ENCODE data around the gene HNRNPA3. TPM values are rescaled to one million over a fixed set of nuclear protein-coding genes. Genes with fewer than 3 reads are reported as not detected.

Gene HNRNPA3
- total and polyA plus RNA-seq, 2 of the 13 experiments (the other 11 are each of a cell fraction or from before 2014, with no cell fraction given), result 73.3 to 97.7 TPM

DNA sequence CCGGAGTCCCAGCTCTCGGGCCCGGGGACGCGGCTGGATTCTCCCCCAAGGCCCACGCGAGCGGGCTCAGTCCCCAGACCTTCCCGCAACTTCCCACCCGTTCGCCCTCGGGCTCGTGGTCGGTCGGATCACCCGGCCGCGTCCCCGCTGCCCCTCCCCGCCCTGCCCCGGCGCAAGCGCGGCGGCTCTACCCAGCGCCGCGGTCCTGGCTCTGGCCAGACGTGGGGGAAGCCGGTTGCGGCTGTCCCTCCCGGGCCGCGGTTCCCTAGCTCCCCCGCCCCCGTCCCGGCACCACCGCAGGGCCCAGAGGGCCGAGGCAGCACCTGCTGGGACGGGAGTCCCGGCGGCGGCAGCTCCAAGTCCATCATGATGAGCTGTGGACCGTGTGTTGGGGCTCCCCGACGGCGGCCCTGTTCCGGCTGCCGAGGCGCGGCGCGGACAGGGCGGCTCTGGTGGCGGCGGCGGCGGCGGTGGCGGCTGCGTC, 51.7 kb downstream of the HNRNPA3 start (continued):
- TF ChIP-seq, protein P1, sequence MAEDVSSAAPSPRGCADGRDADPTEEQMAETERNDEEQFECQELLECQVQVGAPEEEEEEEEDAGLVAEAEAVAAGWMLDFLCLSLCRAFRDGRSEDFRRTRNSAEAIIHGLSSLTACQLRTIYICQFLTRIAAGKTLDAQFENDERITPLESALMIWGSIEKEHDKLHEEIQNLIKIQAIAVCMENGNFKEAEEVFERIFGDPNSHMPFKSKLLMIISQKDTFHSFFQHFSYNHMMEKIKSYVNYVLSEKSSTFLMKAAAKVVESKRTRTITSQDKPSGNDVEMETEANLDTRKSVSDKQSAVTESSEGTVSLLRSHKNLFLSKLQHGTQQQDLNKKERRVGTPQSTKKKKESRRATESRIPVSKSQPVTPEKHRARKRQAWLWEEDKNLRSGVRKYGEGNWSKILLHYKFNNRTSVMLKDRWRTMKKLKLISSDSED (CRISPR knock-in tag; IDR thresholded peaks at IDR 0.05), result peak; percentile 64; the same call in 1 of the 2 replicates
- TF ChIP-seq ZFP37 (CRISPR knock-in tag; IDR thresholded peaks at IDR 0.05; ENCODE audit: borderline replicate concordance) (0 out of 2 replicates have a peak, but pooled peaks have one; percentile 1), POLR2A (IDR thresholded peaks at IDR 0.05; ENCODE audit: insufficient read depth in 1 of 2, low read depth in 2 of 2, low read length in 2 of 2) (peak in 1 of 2 experiments; percentile 67; a peak in 1 of 4 replicates), MAFG (CRISPR knock-in tag; IDR thresholded peaks at IDR 0.05) (no peak), SP2 (CRISPR knock-in tag; IDR thresholded peaks at IDR 0.05) (peak; percentile 21; the same call in 1 of the 2 replicates), RBFOX2 (IDR thresholded peaks at IDR 0.05; ENCODE audit: low read depth, low read length) (peak; percentile 33; the same call in 1 of the 2 replicates), ZNF773 (CRISPR knock-in tag; IDR thresholded peaks at IDR 0.05; ENCODE audit: borderline replicate concordance) (peak; percentile 73; the same call in 1 of the 2 replicates), CC2D1A (CRISPR knock-in tag; IDR thresholded peaks at IDR 0.05) (0 out of 2 replicates have a peak, but pooled peaks have one; percentile 34), CENPT (CRISPR knock-in tag; IDR thresholded peaks at IDR 0.05; ENCODE audit: low read depth) (0 out of 2 replicates have a peak, but pooled peaks have one; percentile 28), ARID2 (CRISPR knock-in tag; IDR thresholded peaks at IDR 0.05; ENCODE audit: borderline replicate concordance) (no peak), BRD4 (CRISPR knock-in tag; IDR thresholded peaks at IDR 0.05) (peak; percentile 36; the same call in 1 of the 2 replicates), ZNF850 (CRISPR knock-in tag; conservative IDR thresholded peaks at IDR 0.05) (no peak), MYNN (CRISPR knock-in tag; IDR thresholded peaks at IDR 0.05; ENCODE audit: low read depth) (no peak), ZNF792 (CRISPR knock-in tag; IDR thresholded peaks at IDR 0.05) (no peak), ZNF468 (CRISPR knock-in tag; IDR thresholded peaks at IDR 0.05) (peak; percentile 86; the same call in 1 of the 2 replicates), AHR (CRISPR knock-in tag; IDR thresholded peaks at IDR 0.05) (peak; percentile 38; the same call in 1 of the 2 replicates), ZNF510 (CRISPR knock-in tag; IDR thresholded peaks at IDR 0.05; ENCODE audit: low read depth) (no peak), ZNF777 (CRISPR knock-in tag; IDR thresholded peaks at IDR 0.05) (peak; percentile 64)
- TF ChIP-seq, protein P2, sequence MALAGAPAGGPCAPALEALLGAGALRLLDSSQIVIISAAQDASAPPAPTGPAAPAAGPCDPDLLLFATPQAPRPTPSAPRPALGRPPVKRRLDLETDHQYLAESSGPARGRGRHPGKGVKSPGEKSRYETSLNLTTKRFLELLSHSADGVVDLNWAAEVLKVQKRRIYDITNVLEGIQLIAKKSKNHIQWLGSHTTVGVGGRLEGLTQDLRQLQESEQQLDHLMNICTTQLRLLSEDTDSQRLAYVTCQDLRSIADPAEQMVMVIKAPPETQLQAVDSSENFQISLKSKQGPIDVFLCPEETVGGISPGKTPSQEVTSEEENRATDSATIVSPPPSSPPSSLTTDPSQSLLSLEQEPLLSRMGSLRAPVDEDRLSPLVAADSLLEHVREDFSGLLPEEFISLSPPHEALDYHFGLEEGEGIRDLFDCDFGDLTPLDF (CRISPR knock-in tag; IDR thresholded peaks at IDR 0.05), result no peak
- TF ChIP-seq, protein P3, sequence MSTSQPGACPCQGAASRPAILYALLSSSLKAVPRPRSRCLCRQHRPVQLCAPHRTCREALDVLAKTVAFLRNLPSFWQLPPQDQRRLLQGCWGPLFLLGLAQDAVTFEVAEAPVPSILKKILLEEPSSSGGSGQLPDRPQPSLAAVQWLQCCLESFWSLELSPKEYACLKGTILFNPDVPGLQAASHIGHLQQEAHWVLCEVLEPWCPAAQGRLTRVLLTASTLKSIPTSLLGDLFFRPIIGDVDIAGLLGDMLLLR (CRISPR knock-in tag; IDR thresholded peaks at IDR 0.05), result peak; percentile 58
- TF ChIP-seq, protein P4, sequence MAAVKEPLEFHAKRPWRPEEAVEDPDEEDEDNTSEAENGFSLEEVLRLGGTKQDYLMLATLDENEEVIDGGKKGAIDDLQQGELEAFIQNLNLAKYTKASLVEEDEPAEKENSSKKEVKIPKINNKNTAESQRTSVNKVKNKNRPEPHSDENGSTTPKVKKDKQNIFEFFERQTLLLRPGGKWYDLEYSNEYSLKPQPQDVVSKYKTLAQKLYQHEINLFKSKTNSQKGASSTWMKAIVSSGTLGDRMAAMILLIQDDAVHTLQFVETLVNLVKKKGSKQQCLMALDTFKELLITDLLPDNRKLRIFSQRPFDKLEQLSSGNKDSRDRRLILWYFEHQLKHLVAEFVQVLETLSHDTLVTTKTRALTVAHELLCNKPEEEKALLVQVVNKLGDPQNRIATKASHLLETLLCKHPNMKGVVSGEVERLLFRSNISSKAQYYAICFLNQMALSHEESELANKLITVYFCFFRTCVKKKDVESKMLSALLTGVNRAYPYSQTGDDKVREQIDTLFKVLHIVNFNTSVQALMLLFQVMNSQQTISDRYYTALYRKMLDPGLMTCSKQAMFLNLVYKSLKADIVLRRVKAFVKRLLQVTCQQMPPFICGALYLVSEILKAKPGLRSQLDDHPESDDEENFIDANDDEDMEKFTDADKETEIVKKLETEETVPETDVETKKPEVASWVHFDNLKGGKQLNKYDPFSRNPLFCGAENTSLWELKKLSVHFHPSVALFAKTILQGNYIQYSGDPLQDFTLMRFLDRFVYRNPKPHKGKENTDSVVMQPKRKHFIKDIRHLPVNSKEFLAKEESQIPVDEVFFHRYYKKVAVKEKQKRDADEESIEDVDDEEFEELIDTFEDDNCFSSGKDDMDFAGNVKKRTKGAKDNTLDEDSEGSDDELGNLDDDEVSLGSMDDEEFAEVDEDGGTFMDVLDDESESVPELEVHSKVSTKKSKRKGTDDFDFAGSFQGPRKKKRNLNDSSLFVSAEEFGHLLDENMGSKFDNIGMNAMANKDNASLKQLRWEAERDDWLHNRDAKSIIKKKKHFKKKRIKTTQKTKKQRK (IDR thresholded peaks at IDR 0.05; ENCODE audit: low read length), result no peak
- TF ChIP-seq, protein P5, sequence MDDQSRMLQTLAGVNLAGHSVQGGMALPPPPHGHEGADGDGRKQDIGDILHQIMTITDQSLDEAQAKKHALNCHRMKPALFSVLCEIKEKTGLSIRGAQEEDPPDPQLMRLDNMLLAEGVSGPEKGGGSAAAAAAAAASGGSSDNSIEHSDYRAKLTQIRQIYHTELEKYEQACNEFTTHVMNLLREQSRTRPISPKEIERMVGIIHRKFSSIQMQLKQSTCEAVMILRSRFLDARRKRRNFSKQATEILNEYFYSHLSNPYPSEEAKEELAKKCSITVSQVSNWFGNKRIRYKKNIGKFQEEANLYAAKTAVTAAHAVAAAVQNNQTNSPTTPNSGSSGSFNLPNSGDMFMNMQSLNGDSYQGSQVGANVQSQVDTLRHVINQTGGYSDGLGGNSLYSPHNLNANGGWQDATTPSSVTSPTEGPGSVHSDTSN (CRISPR knock-in tag; IDR thresholded peaks at IDR 0.05; ENCODE audit: borderline replicate concordance), result no peak
- TF ChIP-seq, protein P6, sequence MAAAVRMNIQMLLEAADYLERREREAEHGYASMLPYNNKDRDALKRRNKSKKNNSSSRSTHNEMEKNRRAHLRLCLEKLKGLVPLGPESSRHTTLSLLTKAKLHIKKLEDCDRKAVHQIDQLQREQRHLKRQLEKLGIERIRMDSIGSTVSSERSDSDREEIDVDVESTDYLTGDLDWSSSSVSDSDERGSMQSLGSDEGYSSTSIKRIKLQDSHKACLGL (CRISPR knock-in tag; IDR thresholded peaks at IDR 0.05), result peak; percentile 38; the same call in 1 of the 2 replicates

All from HepG2 (cell line).